GM18508 (cell line): ENCODE measurements around the gene TEX2.
"Not testable (repeated sequence)": the region's sequence is repeated elsewhere in the genome, so short reads cannot be mapped to it uniquely, and the experiment has no call there.

Experiments
- ATAC-seq: cut with Tn5 transposase; IDR thresholded peaks from one replicate; pipeline ENCODE4 v1.9.1; 2021; ENCODE audit warnings: moderate number of reproducible peaks; ENCODE audit not compliant: insufficient read depth, unreplicated experiment

The TEX2 gene

GRCh38 chr17:64242633-64243032, 20.4 kb downstream of the TEX2 start:
- ATAC-seq, result no peak

GRCh38 chr17:64240741-64241347, 22.2 kb downstream of the TEX2 start:
- ATAC-seq, result no peak

- no peak for ATAC-seq
Measured at GRCh38 chr17:64240261-64240740, 22.8 kb downstream of the TEX2 start.

GRCh38 chr17:64238449-64238848, 24.6 kb downstream of the TEX2 start:
- ATAC-seq, result not testable (repeated sequence)

GRCh38 chr17:64236827-64237403, 26.1 kb downstream of the TEX2 start:
- ATAC-seq, result no peak

- no peak for ATAC-seq
Measured at GRCh38 chr17:64234961-64235360, 28.1 kb downstream of the TEX2 start.

GRCh38 chr17:64232466-64233262, 30.4 kb downstream of the TEX2 start:
- no peak for ATAC-seq

- ATAC-seq, result no peak
Measured at GRCh38 chr17:64231567-64232141, 31.4 kb downstream of the TEX2 start.

GRCh38 chr17:64230791-64231408, 32.2 kb downstream of the TEX2 start:
- no peak for ATAC-seq

GRCh38 chr17:64229815-64230728, 33.0 kb downstream of the TEX2 start:
- ATAC-seq, result no peak

- no peak for ATAC-seq
Measured at GRCh38 chr17:64226132-64226531, 36.9 kb downstream of the TEX2 start.

- no peak for ATAC-seq
Measured at GRCh38 chr17:64225410-64225809, 37.6 kb downstream of the TEX2 start.

GRCh38 chr17:64223931-64224629, 39.0 kb downstream of the TEX2 start:
- no peak for ATAC-seq

GRCh38 chr17:64223283-64223682, 39.8 kb downstream of the TEX2 start:
- ATAC-seq, result no peak

- no peak for ATAC-seq
Measured at GRCh38 chr17:64221679-64222078, 41.4 kb downstream of the TEX2 start.

- not testable (repeated sequence) for ATAC-seq
Measured at GRCh38 chr17:64220604-64221003, 42.5 kb downstream of the TEX2 start.

GRCh38 chr17:64219571-64219970, 43.5 kb downstream of the TEX2 start:
- no peak for ATAC-seq

GRCh38 chr17:64218066-64218465, 45.0 kb downstream of the TEX2 start:
- ATAC-seq, result no peak

GRCh38 chr17:64217249-64217691, 45.8 kb downstream of the TEX2 start:
- no peak for ATAC-seq
